NK-92 (cell line): ENCODE data around the gene ZNF544.

Experiments used
- DNase-seq: peaks from one replicate; lab custom pipeline; 2025; ENCODE audit not compliant: unreplicated experiment; lab: John Stamatoyannopoulos, UW

Gene ZNF544

GRCh38 chr19:58228585-58229254 lies at the start of gene ZNF544:
Gene ZNF544, plus strand, starts transcription at chr19:58228914. Its CDS starts 15,110 bp downstream, at chr19:58244024.
- no peak for DNase-seq

- no peak for DNase-seq
These were observed 46.7 kb upstream of the ZNF544 start for GRCh38 chr19:58181902-58182576.

- no peak for DNase-seq
These were observed 46.1 kb upstream of the ZNF544 start for GRCh38 chr19:58182577-58182988.

- no peak for DNase-seq
These were observed 45.5 kb upstream of the ZNF544 start, which contains the start of gene ZNF274 for GRCh38 chr19:58182989-58183816. Gene ZNF274, plus strand, starts transcription at chr19:58183061. Its CDS starts 905 bp downstream, at chr19:58183966.

DNA sequence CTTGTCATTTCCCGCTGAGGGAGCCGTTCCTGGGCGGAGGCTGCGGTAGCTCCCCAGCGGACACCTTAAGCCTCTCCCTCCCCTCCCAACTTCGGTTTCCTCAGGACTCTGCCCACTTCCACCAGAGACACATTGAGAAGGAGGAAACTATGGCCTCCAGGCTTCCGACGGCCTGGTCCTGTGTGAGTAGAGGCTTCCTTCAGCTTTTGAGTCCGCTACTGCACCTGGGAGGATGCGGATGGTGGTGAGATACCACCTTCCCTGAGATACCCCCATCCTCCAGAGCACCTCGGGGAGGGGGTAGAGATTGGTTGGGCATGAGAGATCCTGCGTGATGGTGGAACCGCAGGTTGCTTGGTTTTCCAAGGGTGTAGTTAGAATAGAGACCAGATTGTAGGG lies 44.9 kb upstream of the ZNF544 start:
- DNase-seq, result no peak

DNA sequence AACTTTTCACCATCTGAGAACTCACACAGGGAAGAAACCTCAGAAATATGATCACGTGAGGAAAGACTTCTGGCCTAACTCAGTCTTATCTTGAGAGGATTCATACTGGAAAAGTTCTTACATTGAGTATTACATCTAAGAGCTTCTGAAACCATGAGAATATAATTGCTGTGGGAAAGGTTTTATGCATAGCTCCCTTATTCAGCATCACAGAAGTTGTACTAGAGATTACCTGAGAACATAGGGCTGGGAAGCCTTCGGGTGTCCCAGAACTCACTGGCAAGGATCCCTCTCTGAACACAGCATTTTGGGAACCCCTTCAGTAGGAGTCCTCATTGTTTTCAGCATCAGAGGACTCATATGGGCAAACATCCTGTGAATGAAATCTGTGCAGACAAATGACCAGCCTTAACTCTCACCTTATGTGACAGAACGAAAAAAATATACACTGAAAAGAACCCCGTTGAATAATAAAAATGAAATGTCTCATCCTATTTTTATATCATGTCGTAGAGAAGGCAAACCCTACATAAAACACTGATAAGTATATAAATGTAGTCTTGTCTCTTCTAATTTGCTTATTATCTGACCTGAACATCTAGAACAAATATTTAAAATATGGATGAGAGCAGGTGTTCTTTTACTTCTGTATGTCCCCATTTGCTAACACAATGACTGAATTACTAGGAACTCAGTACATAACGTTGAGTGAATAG lies 31.7 kb upstream of the ZNF544 start:
- no peak for DNase-seq

DNA sequence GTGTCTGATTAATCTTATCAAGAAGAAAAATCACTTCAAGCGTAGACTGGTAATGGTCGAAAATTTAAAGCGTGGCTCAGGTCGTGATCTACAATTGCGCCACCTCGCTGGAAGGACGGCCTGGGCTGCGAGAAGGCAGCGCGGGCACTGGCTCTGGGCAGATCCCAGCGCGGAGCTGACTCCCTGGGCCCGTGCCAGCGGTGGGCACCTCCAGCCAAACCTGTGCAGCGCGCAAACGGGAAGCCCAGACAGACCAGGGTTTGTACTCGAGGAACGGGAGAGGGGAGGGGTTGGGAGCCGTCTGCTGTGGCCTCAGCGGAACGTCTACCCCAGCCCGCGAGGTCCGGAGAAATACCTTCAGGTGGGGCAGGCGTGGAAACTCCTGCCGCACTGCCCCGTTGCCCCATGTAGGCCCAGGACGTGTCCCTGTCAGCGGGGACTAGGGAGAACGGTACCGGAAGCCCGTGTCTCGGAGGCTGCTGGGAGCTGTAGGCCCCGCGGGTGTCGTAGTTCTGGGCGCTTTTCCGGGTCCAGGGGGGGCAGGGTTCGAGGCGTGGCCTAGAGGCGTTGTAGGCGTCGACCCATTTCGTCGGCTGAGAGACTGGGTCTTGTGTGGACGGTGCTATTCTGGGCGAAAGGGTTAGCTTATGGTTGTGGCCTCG lies 24.8 kb upstream of the ZNF544 start:
- no peak for DNase-seq

GRCh38 chr19:58204566-58204965 lies 24.1 kb upstream of the ZNF544 start:
- DNase-seq, result no peak

- no peak for DNase-seq
These were observed 19.1 kb upstream of the ZNF544 start for GRCh38 chr19:58209577-58209976.

GRCh38 chr19:58212336-58213074 lies 16.2 kb upstream of the ZNF544 start:
- no peak for DNase-seq

- DNase-seq, result no peak
These were observed 15.7 kb upstream of the ZNF544 start for GRCh38 chr19:58213075-58213369.

GRCh38 chr19:58217069-58217481 lies 11.6 kb upstream of the ZNF544 start:
- no peak for DNase-seq

GRCh38 chr19:58217607-58218391 lies 10.9 kb upstream of the ZNF544 start:
- DNase-seq, result no peak

DNA sequence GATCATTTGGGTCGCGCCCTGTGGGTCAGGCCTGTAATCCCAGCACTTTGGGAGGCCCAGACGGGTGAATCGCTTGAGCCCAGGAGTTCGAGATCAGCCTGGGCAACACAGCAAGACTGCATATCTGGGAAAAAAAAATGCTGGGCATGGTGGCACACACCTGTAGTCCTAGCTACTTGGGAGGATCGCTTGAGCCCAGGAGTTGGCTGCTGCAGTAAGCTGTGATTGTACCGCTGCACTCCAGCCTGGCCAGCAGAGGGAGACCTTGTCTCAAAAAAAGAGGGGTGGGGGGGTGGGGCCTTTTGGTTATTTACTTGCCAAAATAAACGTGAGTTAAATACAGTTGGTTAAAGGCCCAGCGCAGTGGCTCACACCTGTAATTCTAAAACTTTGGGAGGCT lies 9.8 kb upstream of the ZNF544 start:
- DNase-seq, result no peak

DNA sequence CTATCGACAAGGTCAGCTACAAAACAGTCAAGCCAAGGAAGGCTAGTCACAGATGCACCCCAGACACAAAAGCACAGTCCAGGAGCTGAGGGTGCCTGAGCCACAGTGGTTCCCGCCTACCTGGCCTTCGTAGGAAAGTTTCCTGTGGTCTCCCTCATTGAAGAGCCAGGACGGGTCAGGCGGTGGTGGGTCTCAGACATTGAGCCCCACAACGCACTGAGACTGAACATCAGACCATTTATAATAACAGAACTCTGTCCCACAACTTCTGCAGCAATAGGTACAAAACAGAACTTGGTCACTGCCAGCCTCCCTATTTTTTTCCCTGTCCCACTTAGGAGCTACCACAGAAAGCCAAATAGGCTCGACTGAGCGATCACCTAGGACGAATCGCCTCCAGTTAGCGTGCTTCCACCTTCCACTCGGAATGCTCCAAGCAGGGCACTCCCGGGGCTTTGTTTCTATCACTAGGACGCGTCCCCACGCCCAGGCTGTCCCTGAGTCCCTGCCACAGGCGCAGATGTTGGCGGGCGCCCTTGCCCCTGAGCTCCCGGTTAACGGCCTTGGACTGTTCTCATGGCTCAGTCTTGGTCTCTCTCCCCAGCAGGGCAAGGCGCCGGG lies 640 bp upstream of the ZNF544 start:
- DNase-seq, result no peak

DNA sequence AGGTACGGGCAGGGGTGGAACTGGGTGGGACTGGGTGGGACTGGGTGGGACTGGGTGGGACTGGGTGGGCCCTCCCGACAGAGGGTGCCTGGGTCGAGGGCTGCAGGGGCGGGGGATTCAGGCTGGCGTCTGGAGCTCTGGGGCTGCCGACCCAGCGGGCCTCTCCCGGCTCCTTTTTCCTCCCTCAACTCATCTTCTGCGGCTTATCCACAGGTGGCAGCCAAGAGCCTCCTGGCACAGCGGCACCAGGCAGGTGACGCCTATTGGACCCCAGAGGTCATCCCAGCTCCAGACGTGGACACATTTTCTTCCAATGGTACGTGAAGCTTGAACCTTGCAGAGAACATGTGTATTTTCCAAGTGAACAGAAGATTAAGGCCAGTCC lies 533 bp downstream of the ZNF544 start:
- no peak for DNase-seq

DNA sequence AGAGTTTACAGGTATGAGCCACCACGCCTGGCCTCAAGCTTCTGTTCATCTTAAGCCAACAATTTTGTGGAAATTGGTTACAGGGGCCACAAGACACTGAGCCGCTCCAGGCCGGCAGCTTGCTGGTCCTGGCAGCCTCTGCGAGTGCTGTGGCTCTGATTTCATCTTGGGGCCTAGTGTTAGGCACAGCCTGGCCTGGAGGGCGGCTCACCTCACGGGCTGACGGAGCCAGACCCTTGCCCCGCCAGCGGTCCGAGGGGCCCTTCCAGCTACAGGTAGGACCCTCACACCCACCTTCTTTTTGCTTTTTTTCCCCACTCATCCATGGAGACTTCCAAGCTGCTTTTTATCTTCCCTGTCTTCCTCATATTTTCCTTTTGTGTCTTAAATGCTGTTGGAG lies 8.6 kb downstream of the ZNF544 start:
- DNase-seq, result no peak

DNA sequence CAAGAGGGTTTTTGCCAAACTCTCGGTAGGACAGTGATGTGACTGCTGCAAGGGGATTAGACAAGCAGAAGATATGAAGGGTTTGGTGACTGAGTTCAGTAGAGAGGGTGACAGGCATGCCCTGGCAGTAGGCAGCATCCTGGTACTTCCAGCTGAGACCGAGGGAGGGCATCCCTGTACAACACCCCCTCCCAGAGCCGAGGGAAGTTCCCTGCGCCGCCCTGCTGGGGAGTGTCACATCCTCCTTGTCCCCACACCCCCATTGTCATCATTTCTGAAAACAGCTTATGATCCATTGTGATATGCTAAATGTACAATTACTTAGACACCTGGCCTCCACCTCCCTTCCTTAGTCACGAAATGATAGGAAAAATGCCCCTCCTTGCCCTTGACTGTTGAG lies 14.6 kb downstream of the ZNF544 start:
- DNase-seq, result no peak

DNA sequence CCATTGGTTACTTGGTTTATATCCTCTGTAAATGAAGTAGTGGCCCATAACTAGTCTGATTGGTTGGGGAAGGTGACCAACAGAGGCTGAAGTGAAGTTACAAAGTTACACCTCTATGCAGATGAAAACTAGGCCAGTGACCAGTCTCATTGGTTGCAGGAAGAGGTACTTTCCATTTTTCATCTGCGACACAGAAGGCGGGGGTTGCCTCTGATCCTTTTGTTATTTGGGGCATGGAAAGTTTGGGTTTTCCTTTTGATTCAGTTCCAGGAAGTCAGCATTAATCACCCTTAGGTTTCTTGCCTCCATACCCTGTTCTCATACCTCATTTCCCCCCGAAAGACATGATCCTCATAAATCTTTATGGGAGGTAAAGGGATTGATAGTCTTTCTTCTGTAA lies 20.2 kb downstream of the ZNF544 start:
- DNase-seq, result no peak
